Ovary (tissue), 3 donors: Measurements from ENCODE around the gene TRIM66.

ENCODE experiments used
- EP300 ChIP-seq: sonication (generic); formaldehyde crosslinking; IDR thresholded peaks from one replicate; pipeline ENCODE4 v1.6.1; 2017; ENCODE audit warnings: antibody characterized with exemption
- POLR2A ChIP-seq: fragments of 450-650 bp; IDR thresholded peaks from one replicate; pipeline ENCODE4 v1.6.1; 2017; ENCODE audit warnings: antibody characterized with exemption, mild to moderate bottlenecking, moderate library complexity
- TF ChIP-seq, protein P1 (sequence below), 3 donors: fragments of 450-650 bp in 2 of 3; fragments of 200-600 bp in 1 of 3; IDR thresholded peaks; one replicate each; pipeline versions ENCODE4 v1.5.1 to v1.8.0; 2016 to 2022; ENCODE audit warnings: antibody characterized with exemption in 3 of 3, mild to moderate bottlenecking in 1 of 3
- donor health status: DM: no; HTN: no; CAD: no.

DNA sequence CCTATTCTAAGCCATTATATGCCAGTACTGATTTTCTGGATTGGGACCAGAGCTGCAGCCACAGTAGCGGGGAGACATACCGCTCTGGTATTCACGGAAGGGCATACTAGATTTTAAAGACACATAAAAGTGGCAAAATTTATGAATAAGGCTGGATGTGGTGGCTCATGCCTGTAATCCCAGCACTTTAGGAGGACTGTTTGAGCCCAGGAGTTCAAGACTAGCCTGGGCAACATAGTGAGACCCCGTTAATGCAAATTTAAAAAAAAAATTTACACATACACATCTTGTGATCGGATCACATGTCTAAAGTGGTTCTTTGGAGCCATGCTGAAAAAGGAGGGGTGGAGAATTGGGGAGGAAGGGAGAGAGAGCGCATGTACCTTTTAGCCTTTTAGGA lies 9.1 kb upstream of the TRIM66 start:
- TF ChIP-seq, protein P1, sequence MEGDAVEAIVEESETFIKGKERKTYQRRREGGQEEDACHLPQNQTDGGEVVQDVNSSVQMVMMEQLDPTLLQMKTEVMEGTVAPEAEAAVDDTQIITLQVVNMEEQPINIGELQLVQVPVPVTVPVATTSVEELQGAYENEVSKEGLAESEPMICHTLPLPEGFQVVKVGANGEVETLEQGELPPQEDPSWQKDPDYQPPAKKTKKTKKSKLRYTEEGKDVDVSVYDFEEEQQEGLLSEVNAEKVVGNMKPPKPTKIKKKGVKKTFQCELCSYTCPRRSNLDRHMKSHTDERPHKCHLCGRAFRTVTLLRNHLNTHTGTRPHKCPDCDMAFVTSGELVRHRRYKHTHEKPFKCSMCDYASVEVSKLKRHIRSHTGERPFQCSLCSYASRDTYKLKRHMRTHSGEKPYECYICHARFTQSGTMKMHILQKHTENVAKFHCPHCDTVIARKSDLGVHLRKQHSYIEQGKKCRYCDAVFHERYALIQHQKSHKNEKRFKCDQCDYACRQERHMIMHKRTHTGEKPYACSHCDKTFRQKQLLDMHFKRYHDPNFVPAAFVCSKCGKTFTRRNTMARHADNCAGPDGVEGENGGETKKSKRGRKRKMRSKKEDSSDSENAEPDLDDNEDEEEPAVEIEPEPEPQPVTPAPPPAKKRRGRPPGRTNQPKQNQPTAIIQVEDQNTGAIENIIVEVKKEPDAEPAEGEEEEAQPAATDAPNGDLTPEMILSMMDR (IDR thresholded peaks at IDR 0.05): no peak
- TF ChIP-seq EP300 (no peak), POLR2A (no peak)
